Hepatocyte (in vitro differentiated cells): ENCODE results near the gene ADNP2.

Experiments used
- EZH2 ChIP-seq: fragments of 200-600 bp; sonication (generic); IDR thresholded peaks from 2 replicates; pipeline ENCODE4 v1.6.1; 2016; ENCODE audit warnings: antibody characterized with exemption, mild to moderate bottlenecking, borderline replicate concordance
- EZH2phosphoT487 ChIP-seq: fragments of 200-600 bp; sonication (generic); IDR thresholded peaks from one replicate; pipeline ENCODE4 v1.6.1; 2018; ENCODE audit warnings: antibody characterized with exemption, mild to moderate bottlenecking, low read depth, moderate library complexity; ENCODE audit not compliant: unreplicated experiment, severe bottlenecking
- TF ChIP-seq, protein P1 (sequence below): fragments of 200-600 bp; sonication (generic); IDR thresholded peaks from 2 replicates; pipeline ENCODE4 v1.5.1; 2016; ENCODE audit warnings: antibody characterized with exemption, mild to moderate bottlenecking; ENCODE audit not compliant: poor library complexity

DNA sequence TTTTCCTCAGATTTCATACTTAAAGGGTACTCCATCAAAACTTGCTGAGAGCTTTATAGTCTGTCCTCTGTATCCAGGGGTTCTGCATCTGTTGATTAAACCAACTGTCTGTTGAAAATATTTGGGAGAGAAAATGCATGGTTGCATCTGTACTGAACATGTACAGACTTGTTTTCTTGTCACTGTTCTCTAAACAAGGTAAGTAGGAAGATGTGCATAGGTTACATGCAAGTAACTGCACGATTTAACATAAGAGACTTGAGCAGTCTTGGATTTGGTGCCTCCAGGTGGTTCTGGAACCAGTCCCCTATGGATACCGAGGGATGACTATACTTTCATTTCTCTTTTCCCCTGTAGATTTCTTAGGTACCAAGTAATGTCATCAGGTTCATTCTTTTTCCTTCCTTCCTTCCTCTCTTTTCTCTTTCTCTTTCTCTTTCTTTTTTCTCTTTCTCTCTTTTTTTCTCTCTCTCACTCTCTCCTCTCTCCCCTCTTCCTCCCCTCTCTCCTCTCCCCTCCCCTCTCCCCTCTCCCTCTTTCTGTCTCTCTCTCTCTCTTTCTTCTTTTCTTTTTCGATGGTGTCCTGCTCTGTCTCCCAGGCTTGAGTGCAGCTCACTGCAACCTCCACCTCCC, 23.2 kb downstream of the ADNP2 start:
- TF ChIP-seq, protein P1, sequence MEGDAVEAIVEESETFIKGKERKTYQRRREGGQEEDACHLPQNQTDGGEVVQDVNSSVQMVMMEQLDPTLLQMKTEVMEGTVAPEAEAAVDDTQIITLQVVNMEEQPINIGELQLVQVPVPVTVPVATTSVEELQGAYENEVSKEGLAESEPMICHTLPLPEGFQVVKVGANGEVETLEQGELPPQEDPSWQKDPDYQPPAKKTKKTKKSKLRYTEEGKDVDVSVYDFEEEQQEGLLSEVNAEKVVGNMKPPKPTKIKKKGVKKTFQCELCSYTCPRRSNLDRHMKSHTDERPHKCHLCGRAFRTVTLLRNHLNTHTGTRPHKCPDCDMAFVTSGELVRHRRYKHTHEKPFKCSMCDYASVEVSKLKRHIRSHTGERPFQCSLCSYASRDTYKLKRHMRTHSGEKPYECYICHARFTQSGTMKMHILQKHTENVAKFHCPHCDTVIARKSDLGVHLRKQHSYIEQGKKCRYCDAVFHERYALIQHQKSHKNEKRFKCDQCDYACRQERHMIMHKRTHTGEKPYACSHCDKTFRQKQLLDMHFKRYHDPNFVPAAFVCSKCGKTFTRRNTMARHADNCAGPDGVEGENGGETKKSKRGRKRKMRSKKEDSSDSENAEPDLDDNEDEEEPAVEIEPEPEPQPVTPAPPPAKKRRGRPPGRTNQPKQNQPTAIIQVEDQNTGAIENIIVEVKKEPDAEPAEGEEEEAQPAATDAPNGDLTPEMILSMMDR, result no peak
- no peak for TF ChIP-seq EZH2
- no peak for TF ChIP-seq EZH2phosphoT487
